ENCODE results near the gene TAX1BP1.

TAX1BP1 gene

DNA sequence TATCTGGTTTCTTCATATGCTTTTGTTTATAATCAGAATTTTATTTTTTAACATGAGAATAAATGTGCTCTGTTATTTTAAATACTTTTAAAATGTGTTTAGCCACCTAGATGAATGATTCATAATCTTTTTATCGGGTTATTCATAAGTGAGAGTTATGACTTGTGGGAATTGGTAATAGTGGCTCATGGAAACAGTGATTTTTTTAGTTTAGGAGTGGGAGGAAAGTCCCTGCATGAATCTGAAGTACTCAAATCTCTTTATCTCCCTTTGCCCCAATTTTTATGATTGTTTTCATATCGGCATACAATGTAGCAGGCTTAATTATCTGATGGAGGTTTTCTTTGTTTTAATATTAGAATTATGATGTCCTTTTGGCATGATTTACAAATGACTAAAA lies 42.9 kb downstream of the TAX1BP1 start:
- peak; percentile 43 for FAIRE-seq

DNA sequence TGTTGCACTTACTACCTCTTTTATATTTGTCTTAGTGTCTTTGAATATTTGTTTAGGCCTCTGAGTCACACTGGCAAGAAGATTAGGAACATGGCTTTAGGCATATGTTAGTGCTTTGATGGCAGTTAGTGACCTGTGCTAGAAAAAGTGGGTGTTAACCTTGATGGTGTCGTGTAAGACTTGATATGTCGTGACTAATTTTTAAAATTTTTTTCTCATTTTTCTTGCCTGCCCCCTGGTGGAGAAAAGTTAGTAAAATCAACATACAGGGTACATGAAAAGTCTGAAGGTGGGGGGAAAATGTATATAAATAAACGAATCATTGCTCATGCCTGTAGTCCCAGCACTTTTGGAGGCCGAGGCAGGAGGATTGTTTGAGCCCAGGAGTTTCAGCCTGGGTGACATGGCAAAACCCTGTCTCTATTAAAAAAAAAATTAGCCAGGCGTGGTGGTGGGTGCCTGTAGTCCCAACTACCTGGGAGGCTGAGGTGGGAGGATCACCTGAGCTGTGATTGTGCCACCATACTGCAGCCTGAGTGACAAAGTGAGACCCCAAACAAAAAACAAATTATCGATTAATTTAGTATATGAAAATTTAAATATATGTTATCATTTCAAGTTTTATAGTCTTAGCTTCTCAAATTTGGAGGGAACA lies 44.6 kb downstream of the TAX1BP1 start:
- peak; percentile 98 for FAIRE-seq

GRCh38 chr7:27788437-27788836 lies 48.5 kb downstream of the TAX1BP1 start:
- FAIRE-seq = no peak

DNA sequence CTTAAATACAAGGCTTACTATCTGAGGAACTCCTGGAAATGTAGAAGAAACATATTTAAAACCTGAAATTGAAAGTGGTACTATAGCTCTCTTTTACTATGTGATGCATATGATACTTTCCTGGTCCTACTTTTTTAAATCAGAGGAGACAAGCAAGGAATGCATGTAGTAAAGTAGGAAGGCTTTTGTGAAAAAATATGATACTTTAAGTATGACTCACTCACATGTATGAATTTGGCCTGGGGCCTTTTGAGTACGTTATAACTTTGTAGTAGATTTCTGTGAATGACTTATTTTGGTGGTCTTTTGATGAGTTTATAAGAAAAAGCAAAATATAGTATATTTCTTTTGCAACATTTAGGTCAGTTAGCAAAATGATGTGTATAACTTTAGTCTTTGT lies 53.8 kb downstream of the TAX1BP1 start:
- no peak for FAIRE-seq

GRCh38 chr7:27795977-27796376 lies 56.0 kb downstream of the TAX1BP1 start:
- FAIRE-seq = no peak

DNA sequence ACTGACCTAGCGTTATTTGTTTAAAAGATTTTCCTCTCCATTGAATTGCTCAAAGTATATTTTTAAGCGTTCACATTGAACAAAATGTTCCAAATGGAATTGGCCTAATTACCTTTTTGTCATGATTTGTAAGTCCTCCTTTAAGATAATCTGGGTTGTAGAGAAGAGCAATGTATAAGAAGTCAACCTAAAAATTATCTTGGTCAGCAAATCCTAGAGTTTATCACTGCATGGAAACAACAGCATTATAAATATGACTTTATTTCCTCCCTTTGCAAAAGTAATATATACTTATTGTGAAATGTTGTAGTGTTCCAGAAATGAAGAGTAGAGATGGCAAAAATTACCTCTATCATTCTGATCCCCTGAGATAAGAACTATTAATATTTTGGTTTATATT lies 59.2 kb downstream of the TAX1BP1 start:
- no peak for FAIRE-seq

- FAIRE-seq = no peak
These were observed 63.0 kb downstream of the TAX1BP1 start for GRCh38 chr7:27802999-27803398.

DNA sequence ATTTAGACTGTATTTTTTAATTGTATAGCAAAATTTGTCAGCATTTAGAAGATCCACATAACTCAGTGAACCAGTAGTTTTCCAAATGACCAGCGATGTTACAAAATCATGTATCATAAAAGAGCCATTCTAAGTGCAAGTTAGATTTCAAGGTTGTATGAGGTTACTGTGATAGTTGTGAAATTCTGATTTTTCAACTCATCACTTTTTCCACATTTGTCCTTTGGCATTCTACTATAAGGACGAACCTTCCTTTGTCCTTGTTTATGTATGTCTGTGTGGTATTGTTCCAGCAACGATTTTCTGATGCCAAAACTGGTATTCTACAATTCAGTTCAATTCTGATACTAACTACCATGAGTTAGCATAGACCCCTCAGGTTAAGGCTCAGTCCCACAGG lies 64.2 kb downstream of the TAX1BP1 start:
- no peak for FAIRE-seq

GRCh38 chr7:27808626-27809025 lies 68.7 kb downstream of the TAX1BP1 start:
- FAIRE-seq = peak; percentile 76

GRCh38 chr7:27810186-27810585 lies 70.2 kb downstream of the TAX1BP1 start:
- FAIRE-seq = no peak

GRCh38 chr7:27812706-27813105 lies 72.7 kb downstream of the TAX1BP1 start:
- FAIRE-seq = no peak

DNA sequence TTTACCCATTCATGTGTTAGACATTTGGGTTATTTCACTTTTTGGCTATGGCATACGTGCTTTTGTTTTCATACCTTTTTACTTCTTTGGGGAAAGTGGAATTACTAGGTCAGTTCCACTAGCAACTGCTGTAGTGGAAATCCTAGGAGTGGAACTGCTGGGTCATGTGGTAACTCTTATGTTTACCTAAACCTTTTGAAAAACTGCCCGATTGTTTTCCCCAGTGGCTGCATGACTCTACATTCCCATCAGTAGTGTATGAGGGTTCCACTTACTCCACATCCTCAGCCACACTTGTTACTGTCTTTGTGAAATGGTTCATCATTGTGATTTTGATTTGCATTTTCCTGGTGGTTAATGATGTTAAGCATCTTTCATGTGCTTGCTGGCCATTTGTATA lies 82.3 kb downstream of the TAX1BP1 start:
- no peak for FAIRE-seq

GRCh38 chr7:27825891-27826290 lies 85.9 kb downstream of the TAX1BP1 start:
- FAIRE-seq = peak; percentile 61

DNA sequence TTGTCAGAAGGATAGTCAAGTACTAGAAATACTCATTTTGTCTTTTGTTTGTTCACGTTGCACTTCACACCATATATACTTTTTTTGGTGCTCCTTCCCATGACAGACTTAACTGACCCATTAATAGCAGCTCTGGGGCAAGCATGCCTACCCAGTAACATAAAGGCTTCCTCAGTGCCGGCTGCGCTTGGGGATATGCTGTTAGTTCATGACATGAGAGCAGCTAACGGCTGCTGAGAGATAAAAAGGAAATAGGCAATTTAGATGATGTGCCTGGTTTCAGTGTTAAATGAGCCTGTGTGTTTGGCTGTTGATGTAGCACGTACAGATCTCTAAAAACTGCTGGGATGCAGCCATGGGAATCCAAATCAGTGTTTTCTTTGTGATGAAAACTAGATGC lies 86.4 kb downstream of the TAX1BP1 start:
- FAIRE-seq = no peak

- FAIRE-seq = no peak
These were observed 94.4 kb downstream of the TAX1BP1 start for GRCh38 chr7:27834179-27834921.

DNA sequence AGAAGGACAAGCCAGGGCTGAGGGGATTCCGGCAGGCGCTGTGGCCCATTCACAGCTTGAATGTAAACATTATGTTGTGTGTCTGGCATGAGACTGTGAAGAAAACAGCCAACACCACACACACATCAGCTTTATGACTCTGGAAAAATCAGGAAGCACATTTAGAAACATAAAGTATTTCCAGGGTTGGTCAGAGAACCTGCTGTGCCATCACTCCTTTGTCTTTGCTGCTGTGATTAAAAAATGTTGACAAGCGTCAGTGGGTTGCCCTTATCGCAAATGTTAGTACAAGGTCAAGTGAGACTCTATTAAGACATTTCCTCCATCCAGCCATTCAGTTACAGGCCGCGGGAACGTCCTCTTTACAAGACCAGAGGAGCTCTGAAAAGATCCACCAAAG lies 95.4 kb downstream of the TAX1BP1 start:
- FAIRE-seq = no peak

DNA sequence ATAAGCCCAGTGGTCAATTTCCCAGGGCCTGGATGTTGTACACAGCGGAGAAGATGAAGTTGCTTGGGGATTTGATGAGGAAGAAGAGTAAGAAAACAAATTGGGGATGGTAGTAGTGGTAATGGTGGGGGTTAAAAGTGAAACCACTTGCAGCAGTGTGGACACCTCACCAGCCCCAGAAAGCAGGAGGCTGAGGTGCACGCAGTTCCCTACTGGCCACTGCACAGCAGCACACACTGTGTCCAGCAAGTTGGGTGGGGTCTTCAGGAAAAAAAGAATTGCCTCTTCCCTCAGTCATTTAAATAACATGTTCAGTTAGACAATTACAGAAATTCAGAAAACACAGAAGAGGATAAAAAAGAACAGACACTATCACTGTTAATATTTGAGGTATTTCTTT lies 96.6 kb downstream of the TAX1BP1 start:
- FAIRE-seq = no peak

- FAIRE-seq = no peak
These were observed 99.1 kb downstream of the TAX1BP1 start for GRCh38 chr7:27839099-27839498.

- no peak for FAIRE-seq
These were observed 100.4 kb downstream of the TAX1BP1 start for GRCh38 chr7:27840313-27840712.

DNA sequence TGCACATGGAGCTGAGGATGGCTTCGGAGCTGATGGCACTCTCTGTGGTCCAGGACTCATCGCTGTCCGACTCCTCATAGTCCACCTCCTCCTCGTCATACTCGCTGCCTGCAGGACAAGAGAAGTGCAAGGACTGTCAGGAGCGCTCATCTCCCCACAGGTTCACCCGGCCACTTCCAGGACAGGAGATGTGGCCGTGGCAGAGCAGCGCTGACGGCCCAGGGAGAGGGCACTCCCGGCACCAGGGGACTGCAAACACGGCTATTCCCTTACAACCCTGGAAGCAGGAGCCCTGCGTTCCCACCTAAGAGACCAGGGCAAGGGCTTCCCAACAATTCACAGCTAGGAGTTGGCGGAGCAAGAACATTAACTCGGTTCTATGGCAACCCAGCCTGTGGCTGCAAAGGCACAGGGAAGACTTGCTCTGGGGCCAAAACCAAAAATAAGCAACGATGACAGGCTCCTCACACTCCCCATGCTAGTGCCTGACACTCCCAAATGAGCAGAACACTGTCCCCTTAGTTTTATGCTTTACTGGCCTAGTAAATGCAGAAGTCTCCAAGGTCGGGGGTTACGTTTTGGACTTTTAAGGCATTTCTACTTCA lies 100.9 kb downstream of the TAX1BP1 start:
- FAIRE-seq = no peak

DNA sequence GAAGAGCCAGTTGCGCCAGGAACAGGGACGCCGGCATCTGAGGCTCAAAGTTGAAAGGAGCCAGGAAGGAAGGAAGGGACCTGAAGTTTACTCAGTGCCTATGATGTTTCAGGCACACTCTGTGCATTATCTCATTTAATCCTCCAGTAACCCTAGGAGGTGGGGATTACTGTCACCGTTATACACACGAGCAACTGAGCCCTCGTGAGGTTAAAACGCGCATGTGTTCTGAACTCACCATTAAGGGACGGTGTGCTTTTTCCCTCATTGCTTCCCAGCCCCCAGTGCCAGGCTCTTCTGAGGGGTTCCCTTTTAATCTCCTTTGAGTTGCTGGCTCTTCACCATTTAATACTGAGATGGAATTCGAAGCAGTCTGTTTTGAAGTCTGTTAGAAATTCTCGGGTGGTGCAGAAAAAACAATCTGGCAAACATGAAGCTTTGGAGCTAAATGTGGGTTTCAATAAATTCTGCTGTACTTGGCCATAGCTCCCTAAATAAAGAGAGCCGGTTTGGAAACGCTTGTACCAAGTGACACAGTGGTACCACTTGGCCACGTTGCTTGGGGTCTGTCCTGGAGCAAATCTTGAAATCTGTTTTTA lies 102.2 kb downstream of the TAX1BP1 start:
- FAIRE-seq = no peak

GRCh38 chr7:27842851-27843250 lies 102.9 kb downstream of the TAX1BP1 start:
- no peak for FAIRE-seq

DNA sequence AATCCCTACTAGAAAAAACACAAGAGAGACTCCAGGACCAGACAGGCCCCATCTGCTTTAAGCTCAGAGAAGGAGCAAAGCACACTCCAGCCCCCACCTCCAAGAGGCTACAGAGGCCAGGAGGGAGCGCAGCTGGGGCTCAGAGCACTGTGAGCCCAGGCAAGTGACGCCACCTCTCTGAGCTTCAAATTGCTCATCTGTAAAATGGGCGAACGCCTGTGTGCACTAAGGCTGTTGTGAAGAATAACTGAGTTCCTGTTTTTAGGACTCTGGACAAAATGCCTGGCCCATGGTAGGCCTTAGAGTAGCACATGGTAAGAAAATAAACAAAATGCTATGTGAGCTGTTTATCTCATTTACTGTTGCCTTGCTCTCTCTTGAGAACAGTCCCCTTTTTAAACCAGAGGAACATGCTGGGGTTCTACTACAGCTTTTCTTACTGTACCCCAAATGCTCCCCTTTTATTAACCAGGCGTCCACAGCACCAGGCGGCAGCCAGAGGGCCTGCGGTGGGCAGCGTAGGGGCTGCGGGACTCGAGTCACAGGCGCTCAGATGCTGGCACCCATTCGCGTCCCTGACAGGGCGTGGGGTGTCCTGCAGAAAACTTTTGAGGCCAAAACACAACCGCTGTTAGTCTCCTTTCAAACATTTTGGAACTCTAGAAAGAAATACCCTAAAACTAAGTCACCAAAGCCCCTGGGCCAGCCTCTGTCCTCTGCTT lies 103.8 kb downstream of the TAX1BP1 start:
- no peak for FAIRE-seq
